Sigmoid colon (tissue), 7 donors: ENCODE results near the gene MBD4. TPM values are rescaled to one million over a fixed set of nuclear protein-coding genes. Genes with fewer than 3 reads are reported as not detected.

Experiments
- DNase-seq: peaks from one replicate; pipeline ENCODE4 v3.0.0-alpha.2; 2019
- H3K27ac ChIP-seq, 4 donors: fragments of 200-600 bp; sonication (generic); one replicate each; pipeline ENCODE4 v1.5.1; 2016 to 2019; ENCODE audit warnings: mild to moderate bottlenecking in 1 of 4
- H3K27me3 ChIP-seq, 3 donors: fragments of 200-600 bp; sonication (generic); one replicate each; pipeline ENCODE4 v1.5.1; 2019; ENCODE audit warnings: mild to moderate bottlenecking in 1 of 3
- H3K36me3 ChIP-seq, 4 donors: fragments of 200-600 bp; sonication (generic); one replicate each; pipeline ENCODE4 v1.5.1; 2016 to 2019
- H3K4me1 ChIP-seq, 4 donors: fragments of 200-600 bp; sonication (generic); one replicate each; pipeline ENCODE4 v1.5.1; 2017 to 2019
- H3K4me3 ChIP-seq, 4 donors: fragments of 200-600 bp; sonication (generic); one replicate each; pipeline ENCODE4 v1.5.1; 2017 to 2019; ENCODE audit warnings: mild to moderate bottlenecking in 2 of 4, moderate library complexity in 1 of 4
- H3K9me3 ChIP-seq, 4 donors: fragments of 200-600 bp in 3 of 4; sonication (generic) in 3 of 4; one replicate each; pipeline versions ENCODE4 v1.5.1 to v1.6.1; 2013 to 2019
- CTCF ChIP-seq, 4 experiments: fragments of 450-650 bp in 3 of 4; fragments of 200-600 bp in 1 of 4; IDR thresholded peaks; one replicate each; pipeline ENCODE4 v1.5.1; 2016 to 2019; ENCODE audit warnings: antibody characterized with exemption in 4 of 4, mild to moderate bottlenecking in 3 of 4, moderate library complexity in 2 of 4
- EP300 ChIP-seq, 4 donors: sonication (generic); formaldehyde crosslinking; IDR thresholded peaks; one replicate each; pipeline ENCODE4 v1.6.1; 2017; ENCODE audit warnings: antibody characterized with exemption in 4 of 4
- POLR2A ChIP-seq, 2 donors: fragments of 450-650 bp; IDR thresholded peaks; one replicate each; pipeline ENCODE4 v1.6.1; 2016; ENCODE audit warnings: antibody characterized with exemption in 2 of 2, mild to moderate bottlenecking in 2 of 2, moderate library complexity in 2 of 2
- POLR2AphosphoS5 ChIP-seq, 4 donors: sonication (generic); formaldehyde crosslinking; IDR thresholded peaks; one replicate each; pipeline ENCODE4 v1.6.1; 2017; ENCODE audit warnings: antibody characterized with exemption in 4 of 4
- WGBS, 2 donors: extraction: QIAGEN DNeasy Blood & Tissue Kit; methylation state at CpG; one replicate each; pipeline ENCODE4 v1.1.7; 2013; 5-methylcytosine and 5-hydroxymethylcytosine counted together
- intact Hi-C: fragments of 100-400 bp; cut with DNase I; formaldehyde crosslinking; loops from one replicate; pipeline ENCODE4 v1.15.1; 2023
- polyA plus RNA-seq, 3 donors: library from polyadenylated mRNA; stranded (reverse); fragments of 200-250 nt; gene quantifications; one replicate each; pipeline ENCODE4 v1.2.3, GENCODE V29; 2013
- total RNA-seq, 4 donors: library from RNA; depleted of rRNA; stranded (reverse); fragments of >200 nt; gene quantifications; one replicate each; pipeline ENCODE4 v1.1.0, GENCODE V29; 2016
- donor health status: healthy with polysubstance abuse.
- donor health status: Bipolar disorder and iron deficiency.
- donor health status: healthy.

MBD4 gene
- total and polyA plus RNA-seq, 7 donors, result 11.8 to 21.6 (median 15.8) TPM

- no peaks in the 10 kb centered on the region for H3K36me3 ChIP-seq
- intact Hi-C loops, result no loop called here
- no peak for TF ChIP-seq EP300 (IDR thresholded peaks at IDR 0.05)
- TF ChIP-seq POLR2AphosphoS5 (IDR thresholded peaks at IDR 0.05), result no peak
- TF ChIP-seq POLR2A (IDR thresholded peaks at IDR 0.05), result no peak
- no peak for TF ChIP-seq CTCF (IDR thresholded peaks at IDR 0.05)
- H3K27me3 ChIP-seq, result no peaks in the 10 kb centered on the region
- WGBS, 2 donors, result 83% methylated on average over 5 of the region's 5 CpGs
- DNase-seq, result no peak
- H3K4me3 ChIP-seq, result no peak overlapping the region
- H3K9me3 ChIP-seq, result no peaks in the 10 kb centered on the region
- no peak overlapping the region for H3K27ac ChIP-seq
- peaks cover 0 to 3% (median 0%) of the 10 kb centered on the region in 4 donors for H3K4me1 ChIP-seq
Measured at GRCh38 chr3:129404610-129405009, 35.1 kb downstream of the MBD4 start.

- WGBS, 2 donors, result 82 to 89% methylated on average over 8 of the region's 8 CpGs
- Histone ChIP-seq H3K9me3 (no peaks in the 10 kb centered on the region), H3K27ac (no peak overlapping the region), H3K4me3 (no peak overlapping the region), H3K4me1 (peaks cover 0 to 3% (median 0%) of the 10 kb centered on the region in 4 donors), H3K36me3 (no peaks in the 10 kb centered on the region), H3K27me3 (no peaks in the 10 kb centered on the region)
- no peak for DNase-seq
- intact Hi-C loops, result no loop called here
- TF ChIP-seq POLR2A (IDR thresholded peaks at IDR 0.05) (no peak), CTCF (IDR thresholded peaks at IDR 0.05) (no peak), EP300 (IDR thresholded peaks at IDR 0.05) (no peak), POLR2AphosphoS5 (IDR thresholded peaks at IDR 0.05) (no peak)
Measured at GRCh38 chr3:129404130-129404529, 35.6 kb downstream of the MBD4 start.

GRCh38 chr3:129403450-129403849 is 36.3 kb downstream of the MBD4 start:
- WGBS, 2 donors, result 84 to 87% methylated on average over 7 of the region's 7 CpGs
- TF ChIP-seq CTCF (IDR thresholded peaks at IDR 0.05), result no peak
- no peak for TF ChIP-seq POLR2AphosphoS5 (IDR thresholded peaks at IDR 0.05)
- no peak for TF ChIP-seq EP300 (IDR thresholded peaks at IDR 0.05)
- no peak for TF ChIP-seq POLR2A (IDR thresholded peaks at IDR 0.05)
- Histone ChIP-seq H3K9me3 (no peaks in the 10 kb centered on the region), H3K27ac (no peak overlapping the region), H3K4me1 (peaks cover 0 to 7% (median 3%) of the 10 kb centered on the region in 4 donors), H3K4me3 (no peak overlapping the region), H3K27me3 (no peaks in the 10 kb centered on the region), H3K36me3 (no peaks in the 10 kb centered on the region)
- no peak for DNase-seq
- intact Hi-C loops, result no loop called here

- 94 to 95% methylated on average over 4 of the region's 4 CpGs for WGBS, 2 donors
Measured at GRCh38 chr3:129402616-129403015, 37.1 kb downstream of the MBD4 start.

More at GRCh38 chr3:129402616-129403015, 37.1 kb downstream of the MBD4 start:
- DNase-seq, result no peak
- Histone ChIP-seq H3K4me3 (no peak overlapping the region), H3K27me3 (no peaks in the 10 kb centered on the region), H3K36me3 (no peaks in the 10 kb centered on the region), H3K4me1 (peaks cover 0 to 16% (median 11%) of the 10 kb centered on the region in 4 donors), H3K9me3 (no peaks in the 10 kb centered on the region), H3K27ac (no peak overlapping the region)
- intact Hi-C loops, result no loop called here
- TF ChIP-seq POLR2AphosphoS5 (IDR thresholded peaks at IDR 0.05) (no peak), CTCF (IDR thresholded peaks at IDR 0.05) (no peak), POLR2A (IDR thresholded peaks at IDR 0.05) (no peak)
